ENCODE data around the gene TTLL4.

The TTLL4 gene

DNA sequence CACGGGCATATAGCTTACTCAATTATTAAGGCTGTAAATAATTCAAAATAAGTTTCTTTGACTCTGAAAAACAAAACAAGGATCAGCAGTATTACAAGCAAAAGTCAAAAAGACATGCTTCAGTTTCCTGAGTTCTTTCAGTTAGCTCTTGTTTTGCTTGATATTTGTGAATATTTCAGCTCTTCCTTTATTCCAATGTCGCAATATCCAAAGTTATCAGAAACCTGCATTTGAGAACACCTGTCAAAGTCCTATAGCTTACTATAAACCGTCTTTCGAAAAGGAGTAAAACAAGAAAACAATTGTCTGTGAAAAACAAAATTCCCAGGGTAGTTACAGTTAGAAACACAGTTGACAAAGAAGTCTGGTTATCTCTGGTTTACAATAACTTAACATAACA is 86.1 kb downstream of the TTLL4 start:
- H3K4me3 ChIP-seq (ENCODE audit: low read length) = no peak overlapping the region
- H3K4me2 ChIP-seq (ENCODE audit: low read length) = no peak overlapping the region

GRCh38 chr2:218798767-218799504 is 88.3 kb downstream of the TTLL4 start:
- Histone ChIP-seq H3K79me2 (ENCODE audit: control insufficient read depth, low read length) (no peaks in the 10 kb centered on the region), H3F3A (ENCODE audit: control insufficient read depth, insufficient read depth) (no peaks in the 10 kb centered on the region), H3K9me3 (ENCODE audit: control insufficient read depth, insufficient read depth, low read length) (no peaks in the 10 kb centered on the region), H3K27me3 (ENCODE audit: control insufficient read depth, low read length) (peaks cover 14% of the 10 kb centered on the region), H3K27ac (ENCODE audit: low read depth, low read length) (no peak overlapping the region), H3K4me2 (ENCODE audit: low read length) (no peak overlapping the region), H3K36me3 (ENCODE audit: control insufficient read depth, low read length) (no peaks in the 10 kb centered on the region), H3K4me3 (ENCODE audit: low read length) (no peak overlapping the region), H4K20me1 (ENCODE audit: control insufficient read depth, insufficient read depth, low read depth, low read length) (no peaks in the 10 kb centered on the region), H3K4me1 (ENCODE audit: control insufficient read depth, low read length) (peaks cover 17% of the 10 kb centered on the region), H3K9me2 (replicated peaks; ENCODE audit: control insufficient read depth, low read length) (no peaks in the 10 kb centered on the region)
- no peak for TF ChIP-seq EZH2phosphoT487 (IDR thresholded peaks at IDR 0.05; ENCODE audit: borderline replicate concordance, low read length)

More for the DNA sequence above, 86.1 kb downstream of the TTLL4 start:
- Histone ChIP-seq H3K79me2 (ENCODE audit: control insufficient read depth, low read length) (no peaks in the 10 kb centered on the region), H3K9me3 (ENCODE audit: control insufficient read depth, insufficient read depth, low read length) (no peaks in the 10 kb centered on the region), H3K36me3 (ENCODE audit: control insufficient read depth, low read length) (no peaks in the 10 kb centered on the region), H4K20me1 (ENCODE audit: control insufficient read depth, insufficient read depth, low read depth, low read length) (no peaks in the 10 kb centered on the region), H3F3A (ENCODE audit: control insufficient read depth, insufficient read depth) (no peaks in the 10 kb centered on the region), H3K9me2 (replicated peaks; ENCODE audit: control insufficient read depth, low read length) (no peaks in the 10 kb centered on the region), H3K27me3 (ENCODE audit: control insufficient read depth, low read length) (peaks cover 18% of the 10 kb centered on the region), H3K27ac (ENCODE audit: low read depth, low read length) (no peak overlapping the region), H3K4me1 (ENCODE audit: control insufficient read depth, low read length) (peaks cover 2% of the 10 kb centered on the region)
- TF ChIP-seq, protein P1, sequence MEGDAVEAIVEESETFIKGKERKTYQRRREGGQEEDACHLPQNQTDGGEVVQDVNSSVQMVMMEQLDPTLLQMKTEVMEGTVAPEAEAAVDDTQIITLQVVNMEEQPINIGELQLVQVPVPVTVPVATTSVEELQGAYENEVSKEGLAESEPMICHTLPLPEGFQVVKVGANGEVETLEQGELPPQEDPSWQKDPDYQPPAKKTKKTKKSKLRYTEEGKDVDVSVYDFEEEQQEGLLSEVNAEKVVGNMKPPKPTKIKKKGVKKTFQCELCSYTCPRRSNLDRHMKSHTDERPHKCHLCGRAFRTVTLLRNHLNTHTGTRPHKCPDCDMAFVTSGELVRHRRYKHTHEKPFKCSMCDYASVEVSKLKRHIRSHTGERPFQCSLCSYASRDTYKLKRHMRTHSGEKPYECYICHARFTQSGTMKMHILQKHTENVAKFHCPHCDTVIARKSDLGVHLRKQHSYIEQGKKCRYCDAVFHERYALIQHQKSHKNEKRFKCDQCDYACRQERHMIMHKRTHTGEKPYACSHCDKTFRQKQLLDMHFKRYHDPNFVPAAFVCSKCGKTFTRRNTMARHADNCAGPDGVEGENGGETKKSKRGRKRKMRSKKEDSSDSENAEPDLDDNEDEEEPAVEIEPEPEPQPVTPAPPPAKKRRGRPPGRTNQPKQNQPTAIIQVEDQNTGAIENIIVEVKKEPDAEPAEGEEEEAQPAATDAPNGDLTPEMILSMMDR (IDR thresholded peaks at IDR 0.05; ENCODE audit: low read depth, low read length, poor library complexity, severe bottlenecking) = no peak
- TF ChIP-seq EZH2phosphoT487 (IDR thresholded peaks at IDR 0.05; ENCODE audit: borderline replicate concordance, low read length) = no peak

DNA sequence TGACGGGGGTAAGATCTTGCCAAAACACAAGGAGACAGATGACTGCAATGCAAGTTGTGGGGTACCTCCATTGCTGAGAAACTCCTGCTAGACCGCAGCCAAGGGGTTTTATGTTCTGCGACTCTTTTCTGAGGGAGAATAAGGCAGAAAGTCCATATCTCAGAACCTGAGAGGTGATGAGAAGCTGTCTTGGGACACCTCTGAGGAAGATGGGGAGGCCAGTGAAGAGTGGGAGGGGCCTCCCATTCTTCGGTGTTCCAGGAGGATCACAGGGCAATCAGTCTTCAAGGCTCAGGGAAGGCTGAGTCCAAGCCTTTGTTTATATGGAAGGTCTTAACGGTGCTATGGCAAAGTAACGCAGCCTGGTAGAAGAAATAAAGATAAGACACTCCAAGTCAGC is 89.4 kb downstream of the TTLL4 start:
- no peak overlapping the region for H3K4me3 ChIP-seq (ENCODE audit: low read length)

More for the DNA sequence above, 89.4 kb downstream of the TTLL4 start:
- Histone ChIP-seq H3K4me2 (ENCODE audit: low read length) (no peak overlapping the region), H3F3A (ENCODE audit: control insufficient read depth, insufficient read depth) (no peaks in the 10 kb centered on the region), H3K4me1 (ENCODE audit: control insufficient read depth, low read length) (peaks cover 17% of the 10 kb centered on the region), H3K79me2 (ENCODE audit: control insufficient read depth, low read length) (no peaks in the 10 kb centered on the region), H3K27me3 (ENCODE audit: control insufficient read depth, low read length) (peaks cover 14% of the 10 kb centered on the region), H3K36me3 (ENCODE audit: control insufficient read depth, low read length) (no peaks in the 10 kb centered on the region), H4K20me1 (ENCODE audit: control insufficient read depth, insufficient read depth, low read depth, low read length) (no peaks in the 10 kb centered on the region), H3K9me3 (ENCODE audit: control insufficient read depth, insufficient read depth, low read length) (peaks cover 4% of the 10 kb centered on the region; the same call in 1 of the 2 replicates), H3K9me2 (replicated peaks; ENCODE audit: control insufficient read depth, low read length) (no peaks in the 10 kb centered on the region), H3K27ac (ENCODE audit: low read depth, low read length) (no peak overlapping the region)
- no peak for TF ChIP-seq EZH2phosphoT487 (IDR thresholded peaks at IDR 0.05; ENCODE audit: borderline replicate concordance, low read length)
- TF ChIP-seq, protein P1 (IDR thresholded peaks at IDR 0.05; ENCODE audit: low read depth, low read length, poor library complexity, severe bottlenecking) = no peak
